RKO (cell line): Measurements from ENCODE around the gene ZC3HAV1L.
A peak's percentile ranks its signal among the peaks of the same experiment; 100 is the strongest.
"Not testable (repeated sequence)": the region's sequence is repeated elsewhere in the genome, so short reads cannot be mapped to it uniquely, and the experiment has no call there.

ENCODE experiments used
- DNase-seq: peaks from one replicate; pipeline ENCODE4 v3.0.0-alpha.2; 2016; ENCODE audit warnings: low spot score

Gene ZC3HAV1L

DNA sequence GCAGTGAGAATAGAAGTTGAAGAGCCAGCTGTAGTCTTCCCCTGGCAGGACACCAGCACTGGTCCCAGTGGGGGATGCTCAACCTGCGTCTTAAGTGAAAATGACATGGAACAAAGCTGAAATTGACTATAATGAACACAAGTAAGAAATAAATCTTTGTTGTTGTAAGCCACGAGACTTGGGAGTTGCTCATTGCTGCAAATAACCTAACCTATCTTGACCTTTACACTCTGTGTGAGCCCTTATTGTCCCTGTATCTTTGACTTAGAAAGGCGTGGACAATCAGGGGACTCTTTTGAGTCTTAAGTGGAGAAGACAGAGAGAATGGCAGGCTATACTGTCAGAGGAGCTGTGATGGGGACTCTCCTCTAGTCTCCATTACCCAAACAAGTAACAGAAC lies 16.9 kb downstream of the ZC3HAV1L start:
- DNase-seq = no peak

DNA sequence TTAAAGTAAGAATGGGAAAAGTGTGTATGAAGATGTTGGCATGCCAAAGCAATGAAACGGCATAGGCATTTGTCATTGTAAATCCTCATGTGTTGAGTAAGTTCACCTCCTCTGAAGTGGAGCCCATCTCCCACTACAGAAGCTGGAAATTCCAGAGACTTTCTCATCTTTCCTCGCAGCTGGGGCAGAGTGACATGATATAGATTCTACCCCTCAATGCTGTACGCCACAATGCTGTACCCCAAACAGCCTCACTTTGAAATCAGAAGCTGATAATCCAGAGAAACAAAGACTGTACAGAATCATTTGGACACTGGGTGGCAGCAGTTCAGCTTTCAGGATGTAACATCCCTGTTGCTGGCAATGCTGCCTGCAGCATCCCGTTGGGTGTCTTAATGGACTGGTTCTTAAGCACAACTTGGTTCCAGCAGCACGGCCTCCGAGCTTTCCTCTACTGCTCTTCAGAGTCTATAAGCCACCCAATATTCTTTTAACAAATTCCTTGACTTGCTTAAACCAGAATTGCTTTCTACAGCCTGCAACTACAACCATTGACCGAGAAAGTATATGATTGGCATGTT lies 18.8 kb downstream of the ZC3HAV1L start:
- DNase-seq = peak; percentile 90

GRCh38 chr7:139011373-139011772 lies 24.5 kb downstream of the ZC3HAV1L start:
- DNase-seq = no peak

- DNase-seq = no peak
These were observed 31.3 kb downstream of the ZC3HAV1L start for GRCh38 chr7:139004321-139005090.

DNA sequence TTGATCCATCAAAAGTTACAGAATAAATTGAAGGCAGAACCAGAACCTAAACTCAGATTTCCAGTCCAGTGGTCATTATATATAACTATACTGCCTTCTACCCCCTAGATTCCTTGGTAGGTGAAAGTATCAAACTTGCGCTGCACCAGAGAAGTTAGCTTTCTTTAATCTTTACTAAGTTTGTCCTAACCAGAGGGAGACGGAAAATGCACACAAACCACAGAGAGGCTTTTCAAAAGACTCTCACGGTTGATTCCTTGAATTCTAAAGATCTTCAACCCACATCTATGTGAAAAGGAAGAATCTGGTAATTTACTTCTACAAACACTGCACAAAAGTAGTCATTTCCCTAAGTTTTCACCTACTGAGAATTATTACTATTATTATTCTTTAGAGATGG lies 36.4 kb downstream of the ZC3HAV1L start:
- no peak for DNase-seq

GRCh38 chr7:138992052-138992531 lies 43.8 kb downstream of the ZC3HAV1L start:
- DNase-seq = no peak

GRCh38 chr7:138987686-138988085 lies 48.2 kb downstream of the ZC3HAV1L start:
- no peak for DNase-seq

DNA sequence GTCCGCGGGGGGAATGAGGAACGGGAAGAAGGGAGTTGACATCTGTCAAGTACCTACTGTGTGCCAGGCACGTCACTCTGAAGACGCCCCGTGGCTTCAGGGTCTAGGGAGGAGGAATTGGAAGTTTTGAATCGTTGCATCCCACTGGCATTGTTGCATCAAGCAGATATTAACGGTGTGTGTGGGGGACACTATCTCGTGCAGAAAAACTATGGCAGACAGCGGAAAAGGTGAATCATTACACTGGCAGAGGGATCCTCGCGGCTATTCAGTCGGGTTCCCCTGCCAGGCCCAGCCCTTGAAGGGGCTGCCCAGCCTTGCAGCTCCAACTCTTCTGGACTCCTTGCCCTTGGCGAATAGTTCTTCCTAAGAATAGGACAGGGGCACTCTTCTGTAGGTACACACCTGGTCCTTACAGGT lies 53.6 kb downstream of the ZC3HAV1L start:
- peak; percentile 59 for DNase-seq

DNA sequence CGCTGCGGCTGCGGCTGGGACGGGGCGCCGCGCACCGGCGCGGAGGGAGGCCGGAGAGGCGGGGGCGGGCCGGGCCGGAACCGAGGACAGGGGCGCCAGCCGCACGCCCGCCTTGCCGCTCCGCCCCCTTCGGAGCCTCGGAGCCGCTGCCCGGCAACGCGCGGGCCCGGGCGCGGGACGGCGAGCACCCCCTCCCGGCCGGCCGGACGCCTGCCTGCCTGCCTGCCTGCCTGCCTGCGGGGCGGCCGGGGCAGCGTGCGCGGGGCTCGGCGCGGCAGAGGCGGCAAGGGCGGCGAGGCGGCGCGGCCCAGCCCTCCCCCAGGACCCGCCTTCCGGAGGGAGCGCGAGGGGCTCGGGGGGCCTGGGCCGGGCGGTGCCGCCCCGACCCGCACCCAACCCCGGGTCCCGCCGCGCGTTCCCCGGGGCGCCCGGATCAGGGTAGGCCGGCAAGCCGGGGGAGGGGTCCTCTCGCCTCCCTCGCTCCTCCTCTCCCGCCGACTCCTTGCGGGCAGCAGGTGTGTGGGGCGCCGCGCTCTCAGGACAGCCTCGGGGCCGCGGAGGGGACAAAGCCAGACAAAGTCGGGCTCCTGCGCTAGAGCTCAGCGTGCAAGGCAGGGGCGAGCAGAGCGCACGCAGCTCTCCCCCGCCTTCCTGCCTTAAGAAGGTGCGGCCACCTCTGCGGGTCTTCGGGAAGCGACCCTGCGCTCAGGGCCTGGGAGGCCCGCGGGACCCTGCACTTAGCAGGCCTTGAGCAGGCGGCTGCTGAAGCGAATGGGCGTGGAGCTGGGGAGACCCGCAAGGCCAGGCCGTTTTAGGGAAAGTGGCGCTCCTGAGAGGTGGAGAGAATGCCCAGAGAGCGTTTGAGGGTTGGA lies 54.3 kb downstream of the ZC3HAV1L start, which contains the start of gene KIAA1549:
Gene KIAA1549, minus strand, starts transcription at position 58 of the 872 bp plus-strand sequence. CDS start 120 bp downstream, outside the sequence.
- DNase-seq = peak; percentile 86

GRCh38 chr7:138980563-138981291 lies 55.1 kb downstream of the ZC3HAV1L start:
- peak; percentile 50 for DNase-seq

DNA sequence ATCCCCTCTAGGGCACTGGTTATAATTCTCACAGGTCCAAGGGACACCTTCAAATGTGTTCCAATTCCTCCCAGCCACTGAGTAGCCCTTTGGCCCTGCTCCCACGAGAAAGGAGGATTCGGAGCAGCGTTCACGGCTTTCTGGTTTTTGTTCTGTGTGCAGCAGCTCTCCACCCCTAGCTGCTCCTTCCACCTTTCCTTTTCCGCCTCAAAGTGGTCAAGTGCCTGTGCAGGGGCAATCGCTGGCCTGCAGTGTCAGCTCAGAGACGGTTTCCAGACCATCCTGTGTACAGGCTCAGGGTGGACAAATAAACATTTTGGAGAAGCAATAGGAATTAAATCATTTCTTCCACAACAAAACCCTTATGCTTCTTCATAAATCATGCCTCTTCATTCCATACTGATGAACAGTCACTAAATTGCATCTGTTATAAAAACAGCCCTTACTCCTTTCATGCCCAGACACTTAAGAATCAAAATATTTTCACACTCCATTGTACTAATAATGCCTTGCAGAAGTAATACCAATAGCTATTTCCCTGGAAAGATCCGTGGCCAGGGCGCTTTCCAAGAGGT lies 55.8 kb downstream of the ZC3HAV1L start:
- no peak for DNase-seq

- DNase-seq = peak; percentile 79
These were observed 56.4 kb downstream of the ZC3HAV1L start for GRCh38 chr7:138979226-138979979.

DNA sequence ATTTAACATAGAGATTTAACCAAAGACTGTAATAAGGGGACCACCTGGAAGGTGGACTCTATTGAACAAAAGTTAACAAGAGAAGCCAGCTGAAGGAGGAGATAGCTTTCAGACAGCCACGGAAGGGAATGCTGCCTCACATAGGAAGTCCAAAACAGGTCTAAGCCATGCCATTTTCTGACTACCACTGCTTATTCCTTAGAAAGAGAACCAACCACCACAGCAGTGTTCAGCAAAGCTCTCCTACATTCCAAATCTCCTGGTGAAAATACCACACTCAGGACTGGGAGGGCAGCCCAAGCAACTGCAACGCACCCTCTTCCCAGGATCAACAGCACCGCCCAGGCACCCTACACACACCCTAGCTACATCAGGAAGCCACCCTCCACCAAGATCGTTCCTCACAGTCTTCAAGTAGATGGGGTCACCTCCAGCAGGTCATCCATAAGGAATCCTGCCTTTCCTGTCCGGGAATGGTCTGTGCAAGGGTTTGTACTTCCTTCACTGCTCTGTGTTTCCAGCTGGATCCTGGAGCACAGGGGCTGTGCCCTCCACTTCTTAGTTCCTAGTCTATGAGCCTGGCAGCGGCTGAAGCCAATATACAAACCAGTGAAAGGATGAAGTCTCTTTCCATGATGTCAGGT lies 57.2 kb downstream of the ZC3HAV1L start:
- DNase-seq = no peak

GRCh38 chr7:138976161-138976560 lies 59.7 kb downstream of the ZC3HAV1L start:
- DNase-seq = not testable (repeated sequence)
